HG03571 (cell line): ENCODE measurements around the gene GEN1.
A peak's percentile ranks its signal among the peaks of the same experiment; 100 is the strongest.

ENCODE experiments used
- ATAC-seq: cut with Tn5 transposase; IDR thresholded peaks from one replicate; pipeline ENCODE4 v1.9.1; 2021; ENCODE audit not compliant: unreplicated experiment

GEN1 gene

GRCh38 chr2:17753803-17754663, at the start of gene GEN1, which contains the start of gene SMC6:
GEN1 (plus strand) TSS chr2:17754138; CDS start chr2:17759944, 5,806 bp downstream.
SMC6 (minus strand) TSS chr2:17753810; CDS start chr2:17745946, 7,864 bp downstream.
- ATAC-seq, result peak; percentile 62

- ATAC-seq, result no peak
These were observed 47.1 kb upstream of the GEN1 start for GRCh38 chr2:17706845-17707244.

- ATAC-seq, result no peak
These were observed 45.4 kb upstream of the GEN1 start for GRCh38 chr2:17708501-17708900.

GRCh38 chr2:17709897-17710296, 44.0 kb upstream of the GEN1 start:
- no peak for ATAC-seq

GRCh38 chr2:17710547-17711248, 43.2 kb upstream of the GEN1 start:
- no peak for ATAC-seq

- ATAC-seq, result no peak
These were observed 40.6 kb upstream of the GEN1 start for GRCh38 chr2:17713291-17713690.

- ATAC-seq, result no peak
These were observed 36.3 kb upstream of the GEN1 start for GRCh38 chr2:17717666-17718065.

GRCh38 chr2:17718689-17719088, 35.2 kb upstream of the GEN1 start:
- no peak for ATAC-seq

GRCh38 chr2:17719562-17720371, 34.2 kb upstream of the GEN1 start:
- ATAC-seq, result no peak

- no peak for ATAC-seq
These were observed 25.7 kb upstream of the GEN1 start for GRCh38 chr2:17728210-17728609.

- no peak for ATAC-seq
These were observed 24.1 kb upstream of the GEN1 start for GRCh38 chr2:17729880-17730279.

GRCh38 chr2:17733599-17733998, 20.3 kb upstream of the GEN1 start:
- no peak for ATAC-seq

GRCh38 chr2:17735864-17736263, 18.1 kb upstream of the GEN1 start:
- ATAC-seq, result no peak

GRCh38 chr2:17736989-17737388, 16.9 kb upstream of the GEN1 start:
- ATAC-seq, result no peak

- ATAC-seq, result no peak
These were observed 13.7 kb upstream of the GEN1 start for GRCh38 chr2:17740203-17740602.

- no peak for ATAC-seq
These were observed 6.1 kb upstream of the GEN1 start for GRCh38 chr2:17747684-17748452.

- ATAC-seq, result no peak
These were observed 5.2 kb upstream of the GEN1 start for GRCh38 chr2:17748745-17749144.

GRCh38 chr2:17749753-17750438, 4.0 kb upstream of the GEN1 start:
- peak; percentile 16 for ATAC-seq

- peak; percentile 24 for ATAC-seq
These were observed 1.7 kb upstream of the GEN1 start for GRCh38 chr2:17752246-17752645.
